ENCODE measurements around the gene PRKCZ.

The PRKCZ gene

GRCh38 chr1:2079396-2080085, 29.3 kb downstream of the PRKCZ start:
- no peaks in the 10 kb centered on the region for H3K27me3 ChIP-seq (replicated peaks)
- no peak overlapping the region for H3K27ac ChIP-seq
- no peaks in the 10 kb centered on the region for H3K36me3 ChIP-seq (replicated peaks)
- TF ChIP-seq CTCF (IDR thresholded peaks at IDR 0.05; ENCODE audit: low read depth, low read length, missing control alignments) = no peak
- no peak overlapping the region for H3K4me3 ChIP-seq (ENCODE audit: low read depth, low read length)
- in situ Hi-C loops (cut with HindIII; ENCODE audit: low pct_ligation_motif_present, low sequenced_read_pairs) = no loop called here
- DNase-seq = no peak

- H3K4me3 ChIP-seq (ENCODE audit: low read depth, low read length) = no peak overlapping the region
- TF ChIP-seq CTCF (IDR thresholded peaks at IDR 0.05; ENCODE audit: low read depth, low read length, missing control alignments) = no peak
- H3K27me3 ChIP-seq (replicated peaks) = no peaks in the 10 kb centered on the region
- no peak for DNase-seq
- no peak overlapping the region for H3K27ac ChIP-seq
- no peaks in the 10 kb centered on the region for H3K36me3 ChIP-seq (replicated peaks)
- in situ Hi-C loops (cut with HindIII; ENCODE audit: low pct_ligation_motif_present, low sequenced_read_pairs) = no loop called here
These were observed 29.9 kb downstream of the PRKCZ start for GRCh38 chr1:2080140-2080539.

- no peak overlapping the region for H3K27ac ChIP-seq
- no peak for TF ChIP-seq CTCF (IDR thresholded peaks at IDR 0.05; ENCODE audit: low read depth, low read length, missing control alignments)
- no peak overlapping the region for H3K4me3 ChIP-seq (ENCODE audit: low read depth, low read length)
- DNase-seq = no peak
- no peaks in the 10 kb centered on the region for H3K27me3 ChIP-seq (replicated peaks)
- in situ Hi-C loops (cut with HindIII; ENCODE audit: low pct_ligation_motif_present, low sequenced_read_pairs) = no loop called here
- no peaks in the 10 kb centered on the region for H3K36me3 ChIP-seq (replicated peaks)
These were observed 30.7 kb downstream of the PRKCZ start for GRCh38 chr1:2080884-2081283.

GRCh38 chr1:2081326-2081885, 31.2 kb downstream of the PRKCZ start:
- no peak overlapping the region for H3K27ac ChIP-seq
- no peak for TF ChIP-seq CTCF (IDR thresholded peaks at IDR 0.05; ENCODE audit: low read depth, low read length, missing control alignments)
- in situ Hi-C loops (cut with HindIII; ENCODE audit: low pct_ligation_motif_present, low sequenced_read_pairs) = no loop called here
- no peaks in the 10 kb centered on the region for H3K27me3 ChIP-seq (replicated peaks)
- no peaks in the 10 kb centered on the region for H3K36me3 ChIP-seq (replicated peaks)
- H3K4me3 ChIP-seq (ENCODE audit: low read depth, low read length) = no peak overlapping the region
- no peak for DNase-seq

- Histone ChIP-seq H3K27ac (no peak overlapping the region), H3K27me3 (replicated peaks) (no peaks in the 10 kb centered on the region), H3K4me3 (ENCODE audit: low read depth, low read length) (no peak overlapping the region), H3K36me3 (replicated peaks) (no peaks in the 10 kb centered on the region)
- TF ChIP-seq CTCF (IDR thresholded peaks at IDR 0.05; ENCODE audit: low read depth, low read length, missing control alignments) = no peak
- in situ Hi-C loops (cut with HindIII; ENCODE audit: low pct_ligation_motif_present, low sequenced_read_pairs) = no loop called here
- no peak for DNase-seq
These were observed 31.9 kb downstream of the PRKCZ start for GRCh38 chr1:2082064-2082463.

GRCh38 chr1:2083666-2084065, 33.5 kb downstream of the PRKCZ start:
- Histone ChIP-seq H3K36me3 (replicated peaks) (no peaks in the 10 kb centered on the region), H3K27ac (no peak overlapping the region), H3K4me3 (ENCODE audit: low read depth, low read length) (no peak overlapping the region), H3K27me3 (replicated peaks) (no peaks in the 10 kb centered on the region)
- DNase-seq = no peak
- in situ Hi-C loops (cut with HindIII; ENCODE audit: low pct_ligation_motif_present, low sequenced_read_pairs) = no loop called here
- no peak for TF ChIP-seq CTCF (IDR thresholded peaks at IDR 0.05; ENCODE audit: low read depth, low read length, missing control alignments)

Measured in brain microvascular endothelial cell (primary cell).